ENCODE measurements around the gene LCN9.
"Not testable (repeated sequence)": the region's sequence is repeated elsewhere in the genome, so short reads cannot be mapped to it uniquely, and the experiment has no call there.

The LCN9 gene

GRCh38 chr9:135671591-135672041, 8.5 kb downstream of the LCN9 start:
- no peak for DNase-seq
- TF ChIP-seq GATA1 (IDR thresholded peaks at IDR 0.05; ENCODE audit: low read depth, low read length) (no peak), POLR2A (IDR thresholded peaks at IDR 0.05; ENCODE audit: low read length) (no peak)

GRCh38 chr9:135672786-135673185, 9.7 kb downstream of the LCN9 start:
- DNase-seq = not testable (repeated sequence)

- no peak for DNase-seq
These were observed 10.8 kb downstream of the LCN9 start for GRCh38 chr9:135673941-135674340.

GRCh38 chr9:135674977-135675376, 11.9 kb downstream of the LCN9 start:
- DNase-seq = no peak
- TF ChIP-seq GATA1 (IDR thresholded peaks at IDR 0.05; ENCODE audit: low read depth, low read length) (no peak), POLR2A (IDR thresholded peaks at IDR 0.05; ENCODE audit: low read length) (no peak)

More at GRCh38 chr9:135673941-135674340, 10.8 kb downstream of the LCN9 start:
- TF ChIP-seq POLR2A (IDR thresholded peaks at IDR 0.05; ENCODE audit: low read length) (no peak), GATA1 (IDR thresholded peaks at IDR 0.05; ENCODE audit: low read depth, low read length) (no peak)

GRCh38 chr9:135676891-135677290, 13.8 kb downstream of the LCN9 start:
- TF ChIP-seq POLR2A (IDR thresholded peaks at IDR 0.05; ENCODE audit: low read length) (no peak), GATA1 (IDR thresholded peaks at IDR 0.05; ENCODE audit: low read depth, low read length) (no peak)
- no peak for DNase-seq

- no peak for DNase-seq
- TF ChIP-seq GATA1 (IDR thresholded peaks at IDR 0.05; ENCODE audit: low read depth, low read length) (no peak), POLR2A (IDR thresholded peaks at IDR 0.05; ENCODE audit: low read length) (no peak)
These were observed 14.6 kb downstream of the LCN9 start for GRCh38 chr9:135677641-135678168.

GRCh38 chr9:135678236-135679017, 15.3 kb downstream of the LCN9 start:
- no peak for DNase-seq
- TF ChIP-seq GATA1 (IDR thresholded peaks at IDR 0.05; ENCODE audit: low read depth, low read length) = no peak
- TF ChIP-seq POLR2A (IDR thresholded peaks at IDR 0.05; ENCODE audit: low read length) = no peak

GRCh38 chr9:135680056-135680455, 16.9 kb downstream of the LCN9 start:
- TF ChIP-seq GATA1 (IDR thresholded peaks at IDR 0.05; ENCODE audit: low read depth, low read length) = no peak
- no peak for TF ChIP-seq POLR2A (IDR thresholded peaks at IDR 0.05; ENCODE audit: low read length)
- no peak for DNase-seq

GRCh38 chr9:135681161-135681560, 18.1 kb downstream of the LCN9 start:
- TF ChIP-seq GATA1 (IDR thresholded peaks at IDR 0.05; ENCODE audit: low read depth, low read length) (no peak), POLR2A (IDR thresholded peaks at IDR 0.05; ENCODE audit: low read length) (no peak)
- DNase-seq = no peak

GRCh38 chr9:135683401-135684034, 20.4 kb downstream of the LCN9 start:
- DNase-seq = no peak
- no peak for TF ChIP-seq POLR2A (IDR thresholded peaks at IDR 0.05; ENCODE audit: low read length)
- no peak for TF ChIP-seq GATA1 (IDR thresholded peaks at IDR 0.05; ENCODE audit: low read depth, low read length)

GRCh38 chr9:135684691-135685090, 21.6 kb downstream of the LCN9 start:
- TF ChIP-seq POLR2A (IDR thresholded peaks at IDR 0.05; ENCODE audit: low read length) (no peak), GATA1 (IDR thresholded peaks at IDR 0.05; ENCODE audit: low read depth, low read length) (no peak)
- no peak for DNase-seq

GRCh38 chr9:135687216-135687615, 24.1 kb downstream of the LCN9 start:
- TF ChIP-seq POLR2A (IDR thresholded peaks at IDR 0.05; ENCODE audit: low read length) = no peak

GRCh38 chr9:135689011-135689410, 25.9 kb downstream of the LCN9 start:
- DNase-seq = no peak
- no peak for TF ChIP-seq GATA1 (IDR thresholded peaks at IDR 0.05; ENCODE audit: low read depth, low read length)
- TF ChIP-seq POLR2A (IDR thresholded peaks at IDR 0.05; ENCODE audit: low read length) = no peak

More at GRCh38 chr9:135687216-135687615, 24.1 kb downstream of the LCN9 start:
- DNase-seq = no peak

- DNase-seq = no peak
- no peak for TF ChIP-seq GATA1 (IDR thresholded peaks at IDR 0.05; ENCODE audit: low read depth, low read length)
- TF ChIP-seq POLR2A (IDR thresholded peaks at IDR 0.05; ENCODE audit: low read length) = no peak
These were observed 27.9 kb downstream of the LCN9 start for GRCh38 chr9:135690836-135691570.
